Body of pancreas (tissue), 4 donors: ENCODE data around the gene SUN1. TPM values are rescaled to one million over a fixed set of nuclear protein-coding genes. Genes with fewer than 3 reads are reported as not detected.

Experiments
- ATAC-seq: fragments of 150-250 bp; one replicate; pipeline ENCODE4 v1.9.1; 2016
- DNase-seq, 4 donors: peaks; one replicate each; pipeline ENCODE4 v3.0.0-alpha.2; 2019
- H3K27ac ChIP-seq, 4 donors: fragments of 200-600 bp; sonication (generic); 1 replicate in 3 of 4; 2 replicates in 1 of 4; pipeline versions ENCODE4 v1.5.1 to v1.6.1; 2016 to 2019; ENCODE audit warnings: mild to moderate bottlenecking in 1 of 4, mixed read lengths in 1 of 4, moderate library complexity in 1 of 4
- H3K27me3 ChIP-seq, 2 donors: fragments of 200-600 bp; sonication (generic); one replicate each; pipeline ENCODE4 v1.6.0; 2016; ENCODE audit warnings: mild to moderate bottlenecking in 1 of 2
- H3K36me3 ChIP-seq, 2 donors: fragments of 200-600 bp; sonication (generic); replicated peaks in 1 of 2; 2 replicates each; pipeline ENCODE4 v1.5.1; 2016; ENCODE audit warnings: low read depth in 2 of 2; ENCODE audit not compliant: insufficient read depth in 1 of 2
- H3K4me1 ChIP-seq: fragments of 200-600 bp; sonication (generic); one replicate; pipeline ENCODE4 v1.6.0; 2016
- H3K4me3 ChIP-seq, 2 donors: fragments of 200-600 bp; sonication (generic); 1 replicate in 1 of 2; 2 replicates in 1 of 2; pipeline ENCODE4 v1.5.1; 2016 to 2019
- H3K9me3 ChIP-seq, 3 donors: fragments of 200-600 bp; sonication (generic); 1 replicate in 2 of 3; 2 replicates in 1 of 3; pipeline ENCODE4 v1.5.1; 2016
- POLR2A ChIP-seq, 3 donors: fragments of 450-650 bp; IDR thresholded peaks; one replicate each; pipeline ENCODE4 v1.6.1; 2016; ENCODE audit warnings: antibody characterized with exemption in 3 of 3, mild to moderate bottlenecking in 2 of 3
- WGBS, 2 donors: methylation state at CpG; one replicate each; pipeline ENCODE4 v1.1.5; 2017; 5-methylcytosine and 5-hydroxymethylcytosine counted together
- intact Hi-C: fragments of 100-400 bp; cut with DNase I; formaldehyde crosslinking; loops from one replicate; pipeline ENCODE4 v1.15.1; 2023
- total RNA-seq, 2 donors: library from RNA; depleted of rRNA; stranded (reverse); fragments of >200 nt; gene quantifications; one replicate each; pipeline ENCODE4 v1.1.0, GENCODE V29; 2016
- TF ChIP-seq, protein P1 (sequence below), 7 experiments: fragments of 450-650 bp in 4 of 7; fragments of 200-600 bp in 3 of 7; sonication (generic) in 3 of 7; IDR thresholded peaks; one replicate each; pipeline ENCODE4 v1.5.1; 2016 to 2019; ENCODE audit warnings: antibody characterized with exemption in 7 of 7

SUN1 gene
- total RNA-seq, 2 donors from 2014 or later: 75.8 to 122 TPM

DNA sequence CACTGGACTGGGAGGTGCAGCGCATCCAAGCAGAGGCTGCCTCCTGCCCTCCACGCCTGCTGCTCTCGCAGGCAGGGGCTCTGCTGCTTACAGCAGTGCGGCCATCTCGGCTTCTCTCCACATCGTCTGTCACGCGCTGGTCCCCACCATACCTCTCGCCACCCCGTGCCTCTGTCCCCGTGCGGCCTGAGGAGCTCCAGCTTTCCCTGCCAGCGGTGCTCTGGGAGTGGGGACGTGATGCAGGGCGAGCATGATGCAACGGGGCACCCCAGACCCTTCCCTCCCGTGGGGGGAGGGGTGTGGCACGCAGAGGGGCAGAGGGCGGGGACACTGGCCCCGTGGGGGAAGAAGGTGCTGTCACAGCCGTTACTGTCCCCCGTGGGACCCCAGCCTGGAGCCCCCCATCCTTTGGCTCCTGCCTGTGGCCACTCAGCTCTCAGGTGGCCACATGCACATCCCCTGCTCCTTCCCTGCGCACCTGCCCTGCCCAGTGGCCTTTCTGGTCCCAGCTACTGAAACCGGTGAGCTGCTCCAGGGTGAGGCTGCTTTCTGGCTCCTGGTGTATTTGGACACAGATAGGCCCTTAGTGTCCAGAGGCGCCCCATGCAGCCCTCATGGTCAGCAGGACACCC lies 53.1 kb downstream of the SUN1 start:
- peaks cover 0 to 7% of the 10 kb centered on the region in 2 donors for H3K36me3 ChIP-seq
- peak in 1 of 4 donors; percentile 13 for DNase-seq
- intact Hi-C loops: no loop called here
- no peaks in the 10 kb centered on the region for H3K9me3 ChIP-seq
- no peak overlapping the region for H3K4me3 ChIP-seq
- no peak for ATAC-seq
- WGBS, 2 donors: 25 to 39% methylated on average over 13 to 25 of the region's 25 CpGs
- peaks cover 55% of the 10 kb centered on the region for H3K4me1 ChIP-seq
- no peaks in the 10 kb centered on the region for H3K27me3 ChIP-seq
- H3K27ac ChIP-seq: peak overlapping the region in 2 of 4 donors; percentile 17 to 51
- TF ChIP-seq POLR2A (IDR thresholded peaks at IDR 0.05): no peak
- TF ChIP-seq, protein P1, sequence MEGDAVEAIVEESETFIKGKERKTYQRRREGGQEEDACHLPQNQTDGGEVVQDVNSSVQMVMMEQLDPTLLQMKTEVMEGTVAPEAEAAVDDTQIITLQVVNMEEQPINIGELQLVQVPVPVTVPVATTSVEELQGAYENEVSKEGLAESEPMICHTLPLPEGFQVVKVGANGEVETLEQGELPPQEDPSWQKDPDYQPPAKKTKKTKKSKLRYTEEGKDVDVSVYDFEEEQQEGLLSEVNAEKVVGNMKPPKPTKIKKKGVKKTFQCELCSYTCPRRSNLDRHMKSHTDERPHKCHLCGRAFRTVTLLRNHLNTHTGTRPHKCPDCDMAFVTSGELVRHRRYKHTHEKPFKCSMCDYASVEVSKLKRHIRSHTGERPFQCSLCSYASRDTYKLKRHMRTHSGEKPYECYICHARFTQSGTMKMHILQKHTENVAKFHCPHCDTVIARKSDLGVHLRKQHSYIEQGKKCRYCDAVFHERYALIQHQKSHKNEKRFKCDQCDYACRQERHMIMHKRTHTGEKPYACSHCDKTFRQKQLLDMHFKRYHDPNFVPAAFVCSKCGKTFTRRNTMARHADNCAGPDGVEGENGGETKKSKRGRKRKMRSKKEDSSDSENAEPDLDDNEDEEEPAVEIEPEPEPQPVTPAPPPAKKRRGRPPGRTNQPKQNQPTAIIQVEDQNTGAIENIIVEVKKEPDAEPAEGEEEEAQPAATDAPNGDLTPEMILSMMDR (IDR thresholded peaks at IDR 0.05): no peak

DNA sequence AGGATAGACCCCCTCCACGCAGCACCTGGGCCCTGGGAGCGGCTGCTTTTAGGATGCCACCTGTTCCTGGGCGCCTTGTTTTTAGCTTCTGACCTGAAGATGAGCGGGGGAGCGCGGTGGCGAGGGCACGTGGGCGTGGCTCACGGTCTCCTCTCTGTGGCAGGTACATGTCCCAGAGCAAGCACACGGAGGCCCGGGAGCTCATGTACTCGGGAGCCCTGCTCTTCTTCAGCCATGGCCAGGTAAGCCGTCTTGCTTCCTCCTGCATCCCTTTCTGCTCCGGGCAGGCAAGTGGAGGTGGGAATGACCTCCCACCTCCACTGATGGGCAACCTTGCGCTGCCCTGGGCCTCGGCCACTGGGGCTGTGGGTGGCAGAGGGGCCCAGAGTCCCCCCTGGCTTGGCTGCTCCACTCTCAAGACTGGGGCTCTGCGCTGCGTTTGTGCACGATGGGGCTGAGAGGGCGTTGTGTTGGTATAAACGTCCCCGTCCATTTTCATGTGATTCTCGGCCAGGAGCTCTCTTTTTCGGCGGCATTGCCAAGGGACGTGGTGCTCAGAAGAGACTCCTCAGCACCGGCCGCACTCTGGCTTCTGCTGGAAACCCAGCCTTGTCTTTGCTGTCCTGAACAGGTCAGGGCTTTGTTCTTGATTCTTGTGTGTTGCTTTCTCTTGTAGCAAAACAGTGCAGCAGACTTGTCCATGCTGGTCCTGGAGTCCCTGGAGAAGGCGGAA lies 53.8 kb downstream of the SUN1 start:
- Histone ChIP-seq H3K4me1 (peaks cover 49% of the 10 kb centered on the region), H3K9me3 (no peaks in the 10 kb centered on the region), H3K36me3 (peaks cover 4 to 9% of the 10 kb centered on the region in 2 donors), H3K27ac (no peak overlapping the region), H3K27me3 (no peaks in the 10 kb centered on the region), H3K4me3 (no peak overlapping the region)
- no peak for TF ChIP-seq POLR2A (IDR thresholded peaks at IDR 0.05)
- TF ChIP-seq, protein P1 (IDR thresholded peaks at IDR 0.05): no peak
- ATAC-seq (no peak), DNase-seq (peak in 1 of 4 donors; percentile 5)
- WGBS, 2 donors: 85 to 87% methylated on average over 27 to 30 of the region's 30 CpGs
- intact Hi-C loops: no loop called here

DNA sequence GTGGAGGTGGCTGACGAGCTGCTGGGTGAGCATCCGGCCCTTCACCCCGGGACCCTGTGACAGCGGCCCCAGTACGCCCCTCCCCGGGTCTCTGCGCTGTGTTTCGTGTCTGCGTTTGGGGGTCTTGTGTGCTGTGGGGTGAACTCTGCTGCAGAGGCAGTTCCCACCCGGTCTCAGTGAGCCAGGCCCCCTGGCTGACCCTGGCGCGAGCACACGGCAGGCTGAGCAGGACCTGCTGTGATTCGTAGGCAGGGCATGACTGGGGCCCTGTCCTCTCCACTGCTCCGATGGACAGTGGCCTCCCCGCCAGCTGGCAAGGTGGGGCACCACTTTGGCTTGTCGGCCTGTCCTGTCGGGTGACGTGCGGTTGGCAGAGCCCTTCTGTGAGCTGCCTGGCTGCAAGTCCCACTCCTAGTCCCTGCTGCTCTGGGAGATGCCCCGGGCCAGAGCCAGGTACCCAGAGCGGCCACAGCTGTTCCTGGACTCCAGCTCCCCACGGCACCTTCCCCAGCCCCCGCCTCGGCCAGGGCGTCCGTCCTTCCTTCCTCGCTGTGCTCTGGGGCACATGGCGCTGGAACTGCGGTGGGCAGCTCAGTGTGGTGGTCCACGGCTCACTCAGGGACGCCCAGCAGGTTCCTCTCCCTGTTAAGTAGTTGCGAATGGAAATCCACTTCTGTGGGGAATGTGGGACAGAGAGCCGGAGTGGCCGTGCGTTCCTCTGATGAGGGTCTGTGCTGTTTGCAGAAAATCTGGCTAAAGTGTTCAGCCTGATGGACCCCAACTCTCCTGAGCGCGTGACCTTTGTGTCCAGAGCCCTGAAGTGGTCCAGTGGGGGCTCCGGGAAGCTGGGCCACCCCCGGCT lies 54.6 kb downstream of the SUN1 start:
- Histone ChIP-seq H3K9me3 (no peaks in the 10 kb centered on the region), H3K4me1 (peaks cover 48% of the 10 kb centered on the region), H3K27me3 (no peaks in the 10 kb centered on the region), H3K36me3 (peaks cover 8 to 16% of the 10 kb centered on the region in 2 donors), H3K4me3 (no peak overlapping the region), H3K27ac (no peak overlapping the region)
- DNase-seq: peak in 1 of 4 donors; percentile 16
- no peak for TF ChIP-seq POLR2A (IDR thresholded peaks at IDR 0.05)
- TF ChIP-seq, protein P1 (IDR thresholded peaks at IDR 0.05): no peak
- 84 to 92% methylated on average over 16 to 37 of the region's 40 CpGs for WGBS, 2 donors
- no peak for ATAC-seq
- intact Hi-C loops: no loop called here

DNA sequence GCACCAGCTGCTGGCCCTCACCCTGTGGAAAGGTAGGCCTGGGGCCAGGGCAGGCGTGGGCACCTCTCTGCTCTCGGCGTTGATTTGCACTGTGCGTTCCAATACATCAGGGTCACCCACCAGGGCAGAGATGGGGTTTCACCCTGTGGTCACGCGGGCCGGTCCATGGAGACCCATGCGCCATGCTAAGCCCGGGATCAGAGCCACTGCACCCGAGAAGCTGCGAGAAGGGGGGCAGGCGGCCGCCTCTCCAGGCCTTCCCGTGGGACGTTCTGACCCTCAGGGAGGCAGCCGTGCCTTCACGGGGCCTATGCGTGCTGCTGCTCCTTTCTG lies 55.2 kb downstream of the SUN1 start:
- intact Hi-C loops: no loop called here
- DNase-seq (peak in 1 of 4 donors; percentile 10), ATAC-seq (no peak)
- 92 to 98% methylated on average over 13 to 18 of the region's 18 CpGs for WGBS, 2 donors
- H3K4me3 ChIP-seq: no peak overlapping the region
- TF ChIP-seq POLR2A (IDR thresholded peaks at IDR 0.05): no peak
- TF ChIP-seq, protein P1 (IDR thresholded peaks at IDR 0.05): no peak
- H3K27ac ChIP-seq: no peak overlapping the region
- no peaks in the 10 kb centered on the region for H3K27me3 ChIP-seq
- H3K4me1 ChIP-seq: peaks cover 42% of the 10 kb centered on the region
- H3K9me3 ChIP-seq: no peaks in the 10 kb centered on the region
- peaks cover 14 to 21% of the 10 kb centered on the region in 2 donors for H3K36me3 ChIP-seq
